HG03432 (cell line): ENCODE data around the gene REEP6.
"Not testable (repeated sequence)": the region's sequence is repeated elsewhere in the genome, so short reads cannot be mapped to it uniquely, and the experiment has no call there.

ENCODE experiments used
- ATAC-seq: cut with Tn5 transposase; IDR thresholded peaks from one replicate; pipeline ENCODE4 v1.9.1; 2021; ENCODE audit warnings: mild to moderate bottlenecking, moderate library complexity; ENCODE audit not compliant: unreplicated experiment

REEP6 gene

GRCh38 chr19:1488282-1488601 lies 2.7 kb upstream of the REEP6 start:
- ATAC-seq = no peak

DNA sequence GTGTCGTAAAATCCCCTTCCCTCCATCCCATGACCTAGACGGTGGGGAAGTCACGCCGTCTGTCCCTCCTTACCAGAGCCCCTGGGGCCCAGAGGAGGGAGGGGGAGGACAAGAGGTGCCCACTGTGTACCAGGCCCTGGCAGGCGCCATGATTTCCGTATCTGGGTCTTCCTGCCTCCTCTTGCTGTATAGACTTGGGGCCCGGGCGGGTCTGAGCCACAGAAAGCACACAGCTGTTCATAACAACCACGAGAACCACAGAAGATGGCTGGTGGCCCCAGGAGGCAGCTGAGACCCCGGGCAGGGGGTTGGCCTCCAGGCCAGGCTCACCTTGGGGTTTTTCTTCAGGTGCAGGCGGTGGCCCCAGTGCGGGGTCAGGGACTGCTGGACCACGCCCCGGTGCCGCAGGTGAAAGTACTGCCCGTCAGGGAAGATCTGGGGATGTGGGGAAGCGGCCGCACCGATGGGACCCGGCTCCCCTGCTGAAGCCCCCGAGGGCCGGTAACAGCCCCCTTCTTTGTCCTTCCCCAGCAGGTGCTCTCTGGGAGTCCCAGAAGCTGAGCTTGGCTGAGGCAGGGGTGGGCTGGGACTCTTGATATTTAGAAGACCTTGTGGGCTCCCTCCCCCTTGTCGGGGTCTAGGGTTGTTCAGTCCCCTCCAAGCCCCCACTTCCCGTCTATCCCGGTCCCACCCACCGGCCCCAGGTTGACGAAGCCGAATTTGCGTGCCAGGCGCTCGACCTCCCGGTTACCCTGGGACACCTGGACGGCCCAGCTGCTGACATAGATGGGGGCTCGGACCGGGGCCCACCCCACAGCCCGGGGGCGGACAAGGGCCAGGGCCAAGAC lies 1.3 kb upstream of the REEP6 start:
- no peak for ATAC-seq

- ATAC-seq = peak; percentile 79
Observed at GRCh38 chr19:1490311-1491113, 469 bp upstream of the REEP6 start, which contains the start of gene PCSK4. PCSK4 (minus strand) TSS chr19:1490350; CDS start chr19:1490346, 4 bp downstream.

DNA sequence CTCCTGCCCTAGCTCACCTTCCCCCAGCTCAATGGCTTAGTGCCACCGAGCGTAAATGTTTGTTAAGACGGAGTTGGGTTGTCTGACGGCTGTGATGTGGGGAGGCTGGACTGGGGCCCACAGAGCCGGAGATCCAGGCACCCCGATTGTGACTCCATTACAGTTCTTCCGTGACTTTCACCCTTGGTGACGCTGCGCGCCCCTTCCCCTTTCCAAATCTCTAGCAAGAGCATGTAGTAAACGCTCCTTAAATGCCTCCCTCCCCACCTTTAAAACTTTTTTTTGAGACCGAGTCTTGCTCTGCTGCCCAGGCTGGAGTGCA lies 829 bp downstream of the REEP6 start:
- ATAC-seq = no peak

- ATAC-seq = no peak
Observed at GRCh38 chr19:1492474-1493006, 1.6 kb downstream of the REEP6 start.

GRCh38 chr19:1494115-1494815 lies 3.3 kb downstream of the REEP6 start:
- no peak for ATAC-seq

DNA sequence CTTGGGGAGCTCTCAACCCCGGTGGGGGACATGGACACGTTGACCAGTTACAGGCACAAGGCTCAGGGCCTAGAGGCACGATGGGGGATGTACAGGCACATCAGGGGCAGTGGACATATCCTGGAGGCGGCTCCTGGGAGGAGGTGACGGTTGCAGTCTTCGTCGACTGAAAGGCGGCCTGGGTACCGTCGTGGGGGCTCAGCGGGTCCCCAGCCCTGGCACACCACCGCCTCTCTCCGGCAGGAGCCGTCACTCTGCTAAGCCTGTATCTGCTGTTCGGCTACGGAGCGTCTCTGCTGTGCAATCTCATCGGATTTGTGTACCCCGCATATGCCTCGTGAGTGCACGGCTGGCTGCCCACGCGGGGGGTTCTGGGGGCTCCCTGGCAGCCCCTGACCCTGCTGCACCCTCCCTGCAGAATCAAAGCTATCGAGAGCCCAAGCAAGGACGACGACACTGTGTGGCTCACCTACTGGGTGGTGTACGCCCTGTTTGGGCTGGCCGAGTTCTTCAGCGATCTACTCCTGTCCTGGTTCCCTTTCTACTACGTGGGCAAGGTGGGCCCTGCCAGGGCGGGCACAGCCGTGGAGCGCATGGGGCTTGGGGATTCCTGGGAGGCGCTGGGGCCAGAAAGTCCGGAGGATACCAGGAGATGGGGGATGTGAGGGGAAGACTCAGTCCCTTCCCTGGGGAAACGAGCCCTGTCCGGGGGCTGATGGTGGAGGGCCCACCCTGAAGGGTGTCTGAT lies 4.2 kb downstream of the REEP6 start:
- ATAC-seq = no peak

- no peak for ATAC-seq
Observed at GRCh38 chr19:1495799-1496713, 5.1 kb downstream of the REEP6 start.

GRCh38 chr19:1496714-1497577 lies 6.0 kb downstream of the REEP6 start:
- no peak for ATAC-seq

GRCh38 chr19:1497578-1498235 lies 6.7 kb downstream of the REEP6 start:
- ATAC-seq = no peak

- ATAC-seq = not testable (repeated sequence)
Observed at GRCh38 chr19:1499231-1499630, 8.2 kb downstream of the REEP6 start.

DNA sequence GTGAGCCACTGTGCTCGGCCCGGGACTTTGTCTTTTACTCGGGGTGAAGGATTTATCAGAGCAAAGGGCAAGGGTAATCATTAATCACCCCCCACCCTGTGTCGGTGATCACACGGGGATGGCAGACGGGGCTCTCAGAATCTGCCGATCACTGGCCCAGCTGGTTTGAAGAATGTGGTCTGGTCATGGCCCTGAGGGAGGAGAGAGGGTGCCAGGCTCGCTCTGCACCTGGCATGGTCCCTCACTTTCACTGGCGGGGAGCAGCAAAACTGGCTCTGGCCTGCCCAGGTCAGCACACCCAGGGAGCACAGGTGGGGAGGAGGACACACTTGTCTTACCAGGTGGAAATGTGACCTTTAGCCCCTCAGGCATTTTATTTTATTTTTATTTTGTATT lies 10.2 kb downstream of the REEP6 start:
- no peak for ATAC-seq

DNA sequence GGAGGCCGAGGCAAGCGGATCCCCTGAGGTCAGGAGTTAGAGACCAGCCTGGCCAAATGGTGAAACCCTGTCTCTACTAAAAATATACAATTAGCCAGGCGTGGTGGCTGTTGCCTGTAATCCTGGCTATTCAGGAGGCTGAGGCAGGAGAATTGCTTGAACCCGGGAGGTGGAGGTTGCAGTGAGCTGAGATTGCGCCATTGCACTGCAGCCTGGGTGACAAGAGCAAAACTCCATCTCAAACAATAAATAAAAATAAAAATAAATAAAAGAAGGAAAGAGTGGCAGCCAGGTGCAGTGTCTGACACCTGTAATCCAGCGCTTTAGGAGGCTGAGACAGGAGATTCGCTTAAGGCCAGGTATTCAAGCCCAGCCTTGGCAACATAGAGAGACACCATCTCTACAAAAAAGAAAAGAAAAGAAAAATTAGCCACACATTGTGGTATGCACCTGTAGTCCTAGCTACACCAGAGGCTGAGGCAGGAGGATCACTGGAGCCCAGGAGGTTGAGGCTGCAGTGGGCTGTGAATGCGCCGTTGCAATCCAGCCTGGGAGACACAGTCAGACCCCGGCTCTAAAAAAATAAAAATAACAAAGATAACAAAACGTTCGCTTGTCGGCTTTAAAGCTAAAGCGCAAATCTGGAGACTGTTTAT lies 11.6 kb downstream of the REEP6 start:
- ATAC-seq = no peak

DNA sequence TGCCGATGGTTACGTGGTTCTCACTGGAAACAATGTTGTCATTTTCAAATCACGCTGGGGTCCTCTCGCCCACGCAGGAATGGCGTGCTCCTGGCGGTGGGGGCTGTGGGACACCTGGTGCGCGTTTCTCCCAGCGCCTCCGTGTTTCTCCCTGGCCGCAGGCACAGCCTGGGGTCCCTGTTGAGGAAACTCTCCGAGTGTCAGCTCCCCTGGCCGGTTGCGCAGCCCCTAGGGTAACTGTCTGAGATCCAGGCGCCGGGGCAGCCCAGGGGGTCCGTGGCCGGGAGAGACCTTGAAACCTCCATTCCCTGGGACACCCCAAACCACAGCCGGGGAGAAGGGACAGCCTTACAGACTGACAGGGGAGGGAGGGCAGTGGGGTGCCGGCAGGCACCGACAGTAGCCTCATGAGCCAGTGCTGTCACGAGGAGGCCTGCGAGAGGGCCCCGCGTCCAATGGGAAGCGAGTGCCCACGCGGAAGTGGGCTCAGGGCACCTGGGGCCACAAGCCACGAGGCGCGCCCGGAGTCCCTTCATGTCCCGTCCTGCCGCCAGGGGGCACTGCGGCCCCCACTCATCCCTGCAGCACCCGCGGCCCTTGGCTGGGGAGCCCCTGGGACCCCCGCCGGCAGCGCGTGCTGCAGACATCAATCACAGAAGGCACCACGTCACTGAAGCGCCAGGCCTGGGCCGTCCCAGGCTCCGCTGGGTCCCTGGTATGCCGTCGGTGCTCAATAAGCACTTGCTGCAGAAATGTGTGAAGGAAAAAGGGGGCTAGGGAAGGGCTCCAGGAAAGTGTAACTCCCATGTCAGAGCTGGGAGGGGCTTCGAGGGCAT lies 12.3 kb downstream of the REEP6 start:
- ATAC-seq = no peak

GRCh38 chr19:1503925-1504773 lies 13.2 kb downstream of the REEP6 start:
- no peak for ATAC-seq

DNA sequence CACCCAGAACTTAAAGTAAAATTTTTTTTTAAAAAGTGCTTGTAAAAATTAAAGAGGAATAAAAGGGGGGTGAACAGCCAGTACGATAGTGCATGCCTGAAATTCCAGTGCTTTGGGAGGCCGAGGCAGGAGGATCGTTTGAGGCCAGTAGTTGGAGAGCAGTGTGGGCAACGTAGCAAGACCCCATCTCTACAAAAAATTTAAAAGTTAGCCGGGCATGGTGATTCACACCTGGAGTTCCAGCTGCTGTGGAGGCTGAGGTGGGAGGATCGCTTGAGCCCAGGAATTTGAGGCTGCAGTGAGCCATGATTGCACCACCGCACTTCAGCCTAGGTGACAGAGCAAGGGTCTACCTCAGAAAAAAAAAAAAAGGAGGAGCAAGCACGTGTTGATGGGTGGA lies 14.0 kb downstream of the REEP6 start:
- no peak for ATAC-seq
